HepG2 (cell line): ENCODE data around the gene LYZ. TPM values are rescaled to one million over a fixed set of nuclear protein-coding genes. Genes with fewer than 3 reads are reported as not detected.
A peak's percentile ranks its signal among the peaks of the same experiment; 100 is the strongest.

Source experiments
- ATAC-seq: fragments of 200-7000 bp; cut with Tn5 transposase; 3 replicates; pipeline ENCODE4 v1.9.1; 2020; ENCODE audit warnings: mild to moderate bottlenecking, moderate library complexity
- BruUV-seq: library from RNA; stranded (reverse); fragments of 400-500 nt; replicated peaks from 2 replicates; lab custom pipeline; 2021; lab: Mats Ljungman, UMichigan
- CTCF ChIA-PET: fragments of 300-600 bp; formaldehyde crosslinking; extraction: SDS; loops from one replicate; lab custom pipeline; 2021; ENCODE audit warnings: low total read pairs, inconsistent platforms, low intra/inter-chr PET ratio; lab: Yijun Ruan, JAX
- POLR2A ChIA-PET: fragments of 350-600 bp; sonication (Branson Sonifier 250); formaldehyde crosslinking; loops from one replicate; lab custom pipeline; 2020; ENCODE audit warnings: antibody characterized with exemption, inconsistent platforms; lab: Yijun Ruan, JAX
- DNase-seq: peaks from one replicate; pipeline ENCODE4 v3.0.0-alpha.2; 2015; ENCODE audit warnings: low spot score
- FAIRE-seq: peaks from 3 replicates; lab custom pipeline; 2011; peaks lifted over from hg19 to GRCh38; lab: Jason Lieb, UNC
- H2AFZ ChIP-seq: one replicate; pipeline ENCODE4 v1.6.1; 2011; ENCODE audit warnings: low read length, inconsistent platforms
- H3K27ac ChIP-seq: fragments of 300-600 bp; 3 replicates; pipeline ENCODE4 v1.8.0; 2011; ENCODE audit warnings: mixed run types, mild to moderate bottlenecking, mixed read lengths, low read length, inconsistent platforms; ENCODE audit not compliant: insufficient read depth; ENCODE audit errors: extremely low read length
- H3K27me3 ChIP-seq, 2 experiments: fragments of 200-600 bp in 1 of 2; 2 replicates in 1 of 2; 3 replicates in 1 of 2; pipeline versions ENCODE4 v1.6.0 to v1.8.0; 2011; ENCODE audit warnings: low read length in 2 of 2, mild to moderate bottlenecking in 2 of 2, moderate library complexity in 2 of 2, inconsistent platforms in 1 of 2; ENCODE audit not compliant: insufficient read depth in 2 of 2, control insufficient read depth in 1 of 2
- H3K36me3 ChIP-seq, 2 experiments: fragments of 200-600 bp in 1 of 2; replicated peaks in 1 of 2; 2 replicates in 1 of 2; 3 replicates in 1 of 2; pipeline versions ENCODE4 v1.5.1 to v1.8.0; 2011; ENCODE audit warnings: low read length in 2 of 2, inconsistent platforms in 1 of 2; ENCODE audit not compliant: insufficient read depth in 2 of 2, control insufficient read depth in 1 of 2
- H3K4me1 ChIP-seq: 2 replicates; pipeline ENCODE4 v1.5.1; 2012; ENCODE audit warnings: low read length, inconsistent platforms; ENCODE audit not compliant: insufficient read depth
- H3K4me2 ChIP-seq: 2 replicates; pipeline ENCODE4 v1.6.0; 2011; ENCODE audit warnings: low read depth, low read length, inconsistent platforms
- H3K4me3 ChIP-seq, 3 experiments: fragments of 200-600 bp in 1 of 3; sonication (generic), shearing (Covaris generic) in 1 of 3; replicated peaks in 1 of 3; 2 replicates each; pipeline ENCODE4 v1.5.1; 2011 to 2016; ENCODE audit warnings: low read length in 3 of 3, inconsistent platforms in 2 of 3, low read depth in 2 of 3, mild to moderate bottlenecking in 2 of 3, control low read depth in 1 of 3, mixed read lengths in 1 of 3; ENCODE audit not compliant: insufficient read depth in 1 of 3
- H3K79me2 ChIP-seq: one replicate; pipeline ENCODE4 v1.6.1; 2011; ENCODE audit warnings: low read length, inconsistent platforms; ENCODE audit not compliant: insufficient read depth
- H3K9ac ChIP-seq: 2 replicates; pipeline ENCODE4 v1.6.0; 2011; ENCODE audit warnings: mild to moderate bottlenecking, low read depth, low read length, inconsistent platforms; ENCODE audit not compliant: insufficient read depth
- H3K9me3 ChIP-seq: 2 replicates; pipeline ENCODE4 v1.5.1; 2012; ENCODE audit warnings: mild to moderate bottlenecking, low read length
- H4K20me1 ChIP-seq: 2 replicates; pipeline ENCODE4 v1.6.0; 2011; ENCODE audit warnings: inconsistent platforms, mild to moderate bottlenecking, low read length, moderate library complexity; ENCODE audit not compliant: insufficient read depth
- EED ChIP-seq: sonication (generic); formaldehyde crosslinking; IDR thresholded peaks from 2 replicates; pipeline ENCODE4 v1.5.0; 2020; ENCODE audit warnings: mild to moderate bottlenecking, missing genetic modification reagents
- ZBTB38 ChIP-seq: sonication (generic); formaldehyde crosslinking; IDR thresholded peaks from 2 replicates; pipeline ENCODE4 v1.5.1; 2020; ENCODE audit warnings: mild to moderate bottlenecking, missing genetic modification reagents
- ZNF251 ChIP-seq: sonication (generic); formaldehyde crosslinking; IDR thresholded peaks from 2 replicates; pipeline ENCODE4 v1.9.0; 2021; ENCODE audit warnings: mild to moderate bottlenecking, missing genetic modification reagents
- WGBS: methylation state at CpG from one replicate; pipeline ENCODE4 v1.1.6; 2017; ENCODE audit warnings: low lambda C conversion rate; 5-methylcytosine and 5-hydroxymethylcytosine counted together
- in situ Hi-C: cut with HindIII; loops from 2 replicates; pipeline ENCODE4 v1.10.0; 2017; ENCODE audit warnings: low pct_unique_long_range_greater_than_20kb; ENCODE audit not compliant: extremely low pct_ligation_motif_present
- intact Hi-C: fragments of 100-400 bp; cut with micrococcal nuclease; formaldehyde crosslinking; loops from one replicate; pipeline ENCODE4 v1.10.0; 2022; ENCODE audit not compliant: unreplicated experiment
- polyA plus RNA-seq, 8 experiments: library from polyadenylated mRNA; depleted of rRNA in 3 of 8; stranded (reverse) in 7 of 8; unstranded in 1 of 8; fragments of >200 nt; fragmentation: Illumina TruSeq in 4 of 8; extraction: Trizol in 4 of 8; gene quantifications; 2 replicates each; pipeline versions ENCODE4 v1.2.1 to v1.2.3, GENCODE V29; 2011 to 2016; ENCODE audit warnings: low read depth in 4 of 8, missing spikeins in 1 of 8, mixed read lengths in 1 of 8; ENCODE audit not compliant: insufficient read depth in 1 of 8
- total RNA-seq, 5 experiments: library from RNA; depleted of rRNA; stranded (reverse); fragments of >200 nt; fragmentation: Illumina TruSeq; extraction: Trizol; gene quantifications; 2 replicates each; pipeline ENCODE4 v1.2.3, GENCODE V29; 2016; ENCODE audit warnings: low read depth in 1 of 5
- TF ChIP-seq, protein P1 (sequence below): sonication (generic); formaldehyde crosslinking; IDR thresholded peaks from 2 replicates; pipeline ENCODE4 v1.5.0; 2020; ENCODE audit warnings: mild to moderate bottlenecking, missing genetic modification reagents, borderline replicate concordance

LYZ gene
- total and polyA plus RNA-seq, 2 of the 13 experiments (the other 11 are each of a cell fraction or from before 2014, with no cell fraction given), result 1,788 to 2,054 TPM

DNA sequence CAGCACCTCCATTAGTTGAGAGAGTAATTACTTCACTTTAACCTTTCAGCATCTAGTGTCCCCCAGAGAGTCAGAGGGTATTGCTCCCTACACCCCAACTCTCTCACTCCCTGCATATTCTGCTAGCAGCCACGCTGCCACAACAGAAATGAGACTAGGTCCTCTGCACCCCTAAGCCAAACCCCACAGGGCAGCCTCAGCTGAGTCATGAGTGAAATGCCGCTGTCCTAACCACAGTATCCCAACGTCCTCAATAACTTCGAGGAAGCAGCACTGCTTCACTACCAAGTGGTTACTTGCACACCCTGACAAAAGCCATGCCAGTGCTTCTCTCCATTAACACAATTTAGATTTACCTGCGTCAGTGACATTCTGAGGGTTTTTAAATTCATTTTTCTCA, 6.9 kb upstream of the LYZ start:
- no peak for ATAC-seq
- TF ChIP-seq ZBTB38 (CRISPR knock-in tag) (peak; percentile 66; the same call in 1 of the 2 replicates), EED (CRISPR knock-in tag) (no peak), ZNF251 (CRISPR knock-in tag) (no peak)
- TF ChIP-seq, protein P1, sequence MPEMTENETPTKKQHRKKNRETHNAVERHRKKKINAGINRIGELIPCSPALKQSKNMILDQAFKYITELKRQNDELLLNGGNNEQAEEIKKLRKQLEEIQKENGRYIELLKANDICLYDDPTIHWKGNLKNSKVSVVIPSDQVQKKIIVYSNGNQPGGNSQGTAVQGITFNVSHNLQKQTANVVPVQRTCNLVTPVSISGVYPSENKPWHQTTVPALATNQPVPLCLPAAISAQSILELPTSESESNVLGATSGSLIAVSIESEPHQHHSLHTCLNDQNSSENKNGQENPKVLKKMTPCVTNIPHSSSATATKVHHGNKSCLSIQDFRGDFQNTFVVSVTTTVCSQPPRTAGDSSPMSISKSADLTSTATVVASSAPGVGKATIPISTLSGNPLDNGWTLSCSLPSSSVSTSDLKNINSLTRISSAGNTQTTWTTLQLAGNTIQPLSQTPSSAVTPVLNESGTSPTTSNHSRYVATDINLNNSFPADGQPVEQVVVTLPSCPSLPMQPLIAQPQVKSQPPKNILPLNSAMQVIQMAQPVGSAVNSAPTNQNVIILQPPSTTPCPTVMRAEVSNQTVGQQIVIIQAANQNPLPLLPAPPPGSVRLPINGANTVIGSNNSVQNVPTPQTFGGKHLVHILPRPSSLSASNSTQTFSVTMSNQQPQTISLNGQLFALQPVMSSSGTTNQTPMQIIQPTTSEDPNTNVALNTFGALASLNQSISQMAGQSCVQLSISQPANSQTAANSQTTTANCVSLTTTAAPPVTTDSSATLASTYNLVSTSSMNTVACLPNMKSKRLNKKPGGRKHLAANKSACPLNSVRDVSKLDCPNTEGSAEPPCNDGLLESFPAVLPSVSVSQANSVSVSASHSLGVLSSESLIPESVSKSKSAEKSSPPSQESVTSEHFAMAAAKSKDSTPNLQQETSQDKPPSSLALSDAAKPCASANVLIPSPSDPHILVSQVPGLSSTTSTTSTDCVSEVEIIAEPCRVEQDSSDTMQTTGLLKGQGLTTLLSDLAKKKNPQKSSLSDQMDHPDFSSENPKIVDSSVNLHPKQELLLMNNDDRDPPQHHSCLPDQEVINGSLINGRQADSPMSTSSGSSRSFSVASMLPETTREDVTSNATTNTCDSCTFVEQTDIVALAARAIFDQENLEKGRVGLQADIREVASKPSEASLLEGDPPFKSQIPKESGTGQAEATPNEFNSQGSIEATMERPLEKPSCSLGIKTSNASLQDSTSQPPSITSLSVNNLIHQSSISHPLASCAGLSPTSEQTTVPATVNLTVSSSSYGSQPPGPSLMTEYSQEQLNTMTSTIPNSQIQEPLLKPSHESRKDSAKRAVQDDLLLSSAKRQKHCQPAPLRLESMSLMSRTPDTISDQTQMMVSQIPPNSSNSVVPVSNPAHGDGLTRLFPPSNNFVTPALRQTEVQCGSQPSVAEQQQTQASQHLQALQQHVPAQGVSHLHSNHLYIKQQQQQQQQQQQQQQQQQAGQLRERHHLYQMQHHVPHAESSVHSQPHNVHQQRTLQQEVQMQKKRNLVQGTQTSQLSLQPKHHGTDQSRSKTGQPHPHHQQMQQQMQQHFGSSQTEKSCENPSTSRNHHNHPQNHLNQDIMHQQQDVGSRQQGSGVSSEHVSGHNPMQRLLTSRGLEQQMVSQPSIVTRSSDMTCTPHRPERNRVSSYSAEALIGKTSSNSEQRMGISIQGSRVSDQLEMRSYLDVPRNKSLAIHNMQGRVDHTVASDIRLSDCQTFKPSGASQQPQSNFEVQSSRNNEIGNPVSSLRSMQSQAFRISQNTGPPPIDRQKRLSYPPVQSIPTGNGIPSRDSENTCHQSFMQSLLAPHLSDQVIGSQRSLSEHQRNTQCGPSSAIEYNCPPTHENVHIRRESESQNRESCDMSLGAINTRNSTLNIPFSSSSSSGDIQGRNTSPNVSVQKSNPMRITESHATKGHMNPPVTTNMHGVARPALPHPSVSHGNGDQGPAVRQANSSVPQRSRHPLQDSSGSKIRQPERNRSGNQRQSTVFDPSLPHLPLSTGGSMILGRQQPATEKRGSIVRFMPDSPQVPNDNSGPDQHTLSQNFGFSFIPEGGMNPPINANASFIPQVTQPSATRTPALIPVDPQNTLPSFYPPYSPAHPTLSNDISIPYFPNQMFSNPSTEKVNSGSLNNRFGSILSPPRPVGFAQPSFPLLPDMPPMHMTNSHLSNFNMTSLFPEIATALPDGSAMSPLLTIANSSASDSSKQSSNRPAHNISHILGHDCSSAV (CRISPR knock-in tag), result no peak
- TF ChIP-seq, all 625 proteins: peak for 1
- in situ Hi-C loops (no loop called here), intact Hi-C loops (no loop called here)
- POLR2A ChIA-PET, result interaction anchor here (1.0 to 8.2 kb wide), 2 partner anchors 9 to 11 kb away, joined by 3 to 94 read pairs; no protein-coding TSS in a partner anchor
- 81% methylated on average over 5 of the region's 5 CpGs for WGBS
- BruUV-seq, result no TSS peak
- Histone ChIP-seq H3K4me1 (peaks cover 99% of the 10 kb centered on the region), H3K27ac (peak overlapping the region; percentile 1), H3K27me3 (no peaks in the 10 kb centered on the region), H4K20me1 (no peaks in the 10 kb centered on the region), H3K9ac (no peak overlapping the region), H3K4me3 (no peak overlapping the region), H3K79me2 (no peaks in the 10 kb centered on the region), H2AFZ (no peak overlapping the region), H3K36me3 (no peaks in the 10 kb centered on the region), H3K9me3 (no peaks in the 10 kb centered on the region), H3K4me2 (no peak overlapping the region)
- DNase-seq (no peak), FAIRE-seq (no peak)
- CTCF ChIA-PET, result no interaction called here
